Non-pigmented ciliary epithelial cell (primary cell): ENCODE data around the gene NUP210.
"Not testable (repeated sequence)": the region's sequence is repeated elsewhere in the genome, so short reads cannot be mapped to it uniquely, and the experiment has no call there.

Experiments used
- DNase-seq: peaks from one replicate; pipeline ENCODE4 v3.0.0-alpha.2; 2010; ENCODE audit warnings: low read depth

The NUP210 gene

DNA sequence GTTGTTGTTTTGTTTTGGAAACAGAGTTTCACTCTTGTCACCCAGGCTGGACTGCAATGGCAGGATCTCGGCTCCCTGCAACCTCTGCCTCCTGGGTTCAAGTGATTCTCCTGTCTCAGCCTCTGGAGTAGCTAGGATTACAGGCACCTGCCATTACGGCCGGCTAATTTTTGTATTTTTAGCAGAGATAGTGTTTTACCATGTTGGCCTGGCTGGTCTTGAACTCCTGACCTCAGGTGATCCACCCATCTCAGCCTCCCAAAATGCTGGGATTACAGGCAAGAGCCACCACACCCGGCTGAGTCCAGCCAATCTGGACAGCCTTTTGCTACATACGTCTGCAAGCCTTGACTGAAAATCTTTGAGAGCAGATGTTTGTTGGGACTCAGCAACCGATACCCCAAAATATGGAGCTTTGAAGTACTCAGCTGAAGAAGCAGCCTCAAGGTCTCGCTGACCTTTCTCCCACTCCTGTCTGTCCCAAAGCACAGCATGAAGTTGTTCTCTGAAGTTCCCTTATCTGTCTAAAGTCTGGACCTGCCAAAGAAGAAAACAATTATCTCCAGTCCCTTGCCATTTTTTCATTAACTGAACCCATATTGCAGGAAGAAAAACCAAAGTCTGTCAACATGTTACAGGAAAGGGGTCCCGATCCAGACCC lies 9.6 kb upstream of the NUP210 start:
- no peak for DNase-seq

DNA sequence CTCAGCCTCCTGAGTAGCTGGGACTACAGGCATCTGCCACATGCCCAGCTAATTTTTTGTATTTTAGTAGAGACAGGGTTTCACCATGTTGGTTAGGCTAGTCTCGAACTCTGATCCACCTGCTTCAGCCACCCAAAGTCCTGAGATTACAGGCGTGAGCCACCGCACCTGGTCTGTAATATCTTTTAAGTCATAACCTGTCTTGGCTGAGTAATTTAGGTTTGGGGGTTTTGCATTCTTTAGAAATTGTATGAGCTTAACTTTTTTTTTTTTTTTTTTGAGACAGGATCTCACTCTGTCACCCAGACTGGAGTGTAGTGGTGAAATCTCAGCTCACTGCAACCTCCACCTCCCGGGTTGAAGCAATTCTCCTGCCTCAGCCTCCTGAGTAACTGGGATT lies 8.6 kb upstream of the NUP210 start:
- not testable (repeated sequence) for DNase-seq

DNA sequence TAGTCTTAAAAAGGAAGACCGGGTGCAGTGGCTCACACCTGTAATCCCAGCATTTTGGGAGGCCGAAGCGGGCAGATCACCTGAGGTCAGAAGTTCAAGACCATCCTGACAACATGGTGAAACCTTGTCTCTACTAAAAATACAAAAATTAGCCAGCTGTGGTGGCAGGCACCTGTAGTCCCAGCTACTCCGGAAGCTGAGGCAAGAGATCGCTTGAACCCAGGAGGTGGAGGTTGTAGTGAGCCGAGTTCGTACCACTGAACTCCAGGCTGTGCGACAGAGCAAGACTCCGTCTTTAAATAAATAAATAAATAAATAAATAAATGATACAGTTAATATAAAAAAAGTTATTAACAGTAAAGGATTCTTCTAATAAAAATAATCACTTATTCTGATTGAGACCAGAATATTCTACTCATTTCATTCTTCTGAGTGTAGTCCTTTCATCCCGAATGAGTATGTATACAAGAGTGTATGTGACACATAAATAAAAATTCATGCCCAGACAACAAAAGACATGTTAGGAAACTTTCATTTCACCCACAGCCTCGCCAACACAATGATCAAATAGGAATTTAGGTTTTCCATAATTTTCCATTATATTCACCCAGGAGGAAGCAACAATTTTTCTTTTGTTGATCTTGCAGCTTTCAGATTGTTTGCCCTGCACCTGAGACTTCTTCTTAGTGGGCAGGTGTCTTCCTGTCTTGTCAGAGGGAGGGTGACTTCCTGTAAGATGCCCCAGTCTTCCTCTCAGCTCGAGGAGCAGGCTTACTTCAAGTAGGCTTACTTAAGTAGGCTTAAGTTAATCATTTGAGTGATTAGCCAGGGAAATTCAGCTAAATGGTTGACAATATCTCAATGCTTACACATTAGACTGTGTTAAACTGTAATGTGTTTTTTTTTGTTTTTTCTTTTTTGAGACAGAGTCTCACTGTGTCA lies 7.8 kb upstream of the NUP210 start:
- DNase-seq: no peak

DNA sequence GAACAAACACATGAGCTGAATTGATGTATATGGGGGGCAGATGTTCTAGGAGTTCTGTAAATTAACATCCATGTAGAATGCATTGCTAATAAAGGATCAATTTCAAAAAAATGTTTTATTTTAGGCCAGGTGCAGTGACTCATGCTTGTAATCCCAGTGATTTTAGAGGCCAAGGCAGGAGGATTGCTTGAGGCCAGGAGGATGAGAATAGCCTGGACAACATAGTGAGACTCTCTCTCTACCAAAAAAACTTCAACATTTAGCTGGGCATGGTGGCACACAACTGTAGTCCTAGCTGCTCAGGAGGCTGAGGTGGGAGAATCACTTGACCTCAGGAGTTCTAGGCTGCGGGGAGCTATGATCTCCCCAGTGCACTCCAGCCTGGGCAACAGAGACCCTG lies 6.5 kb upstream of the NUP210 start:
- DNase-seq: no peak

DNA sequence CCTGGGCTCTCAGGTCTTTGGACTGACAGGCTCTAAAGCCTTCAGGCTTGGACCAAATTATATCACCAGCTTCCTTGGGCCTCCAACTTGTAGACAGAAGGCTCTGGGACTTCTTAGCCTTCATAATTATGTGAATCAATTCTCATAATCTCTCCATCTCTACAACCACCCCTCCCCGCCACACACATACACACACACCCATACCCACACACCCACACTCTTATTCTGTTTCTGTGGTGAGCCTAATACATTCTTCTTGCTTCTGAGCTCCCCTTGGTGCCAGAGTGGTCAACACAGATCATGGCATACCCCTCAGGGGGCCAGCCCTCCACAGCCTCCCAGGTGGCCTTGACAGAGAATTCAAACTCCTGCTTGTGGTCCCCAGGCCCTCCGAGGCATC lies 5.6 kb upstream of the NUP210 start:
- no peak for DNase-seq

DNA sequence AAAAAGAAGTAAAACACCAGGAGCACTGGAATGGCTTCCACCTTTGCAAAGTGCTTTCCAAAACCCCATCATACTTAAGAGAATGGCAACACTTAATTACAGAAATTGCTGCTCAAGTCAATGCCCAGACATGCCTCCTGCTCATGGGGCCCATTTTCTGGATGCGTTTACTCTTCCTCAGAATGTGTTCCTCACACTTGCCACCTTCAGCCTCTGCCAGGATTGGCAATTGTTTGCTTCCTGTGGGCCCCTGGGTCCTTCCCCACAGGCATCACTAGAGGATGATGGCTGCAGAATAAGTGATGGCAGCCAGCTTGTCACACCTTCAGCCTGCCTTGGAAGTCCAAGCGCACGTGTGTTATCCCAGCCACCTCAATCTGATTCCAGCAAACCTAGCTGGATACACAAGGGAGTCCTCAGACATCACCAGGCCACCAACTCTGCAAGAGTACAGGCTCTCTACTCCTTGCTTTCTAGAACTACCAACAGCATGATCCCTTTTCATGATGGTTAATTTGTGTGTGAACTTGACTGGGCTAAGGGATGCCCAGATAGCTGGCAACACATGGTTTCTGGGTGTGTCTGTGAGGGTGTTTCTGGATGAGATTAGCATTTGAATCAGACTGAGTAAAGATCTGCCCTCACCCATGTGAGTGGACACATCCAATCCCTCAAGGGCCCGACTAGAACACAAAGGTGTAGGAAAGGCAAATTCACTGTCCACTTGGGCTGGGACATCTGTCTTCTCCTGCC lies 4.9 kb upstream of the NUP210 start:
- DNase-seq: no peak

DNA sequence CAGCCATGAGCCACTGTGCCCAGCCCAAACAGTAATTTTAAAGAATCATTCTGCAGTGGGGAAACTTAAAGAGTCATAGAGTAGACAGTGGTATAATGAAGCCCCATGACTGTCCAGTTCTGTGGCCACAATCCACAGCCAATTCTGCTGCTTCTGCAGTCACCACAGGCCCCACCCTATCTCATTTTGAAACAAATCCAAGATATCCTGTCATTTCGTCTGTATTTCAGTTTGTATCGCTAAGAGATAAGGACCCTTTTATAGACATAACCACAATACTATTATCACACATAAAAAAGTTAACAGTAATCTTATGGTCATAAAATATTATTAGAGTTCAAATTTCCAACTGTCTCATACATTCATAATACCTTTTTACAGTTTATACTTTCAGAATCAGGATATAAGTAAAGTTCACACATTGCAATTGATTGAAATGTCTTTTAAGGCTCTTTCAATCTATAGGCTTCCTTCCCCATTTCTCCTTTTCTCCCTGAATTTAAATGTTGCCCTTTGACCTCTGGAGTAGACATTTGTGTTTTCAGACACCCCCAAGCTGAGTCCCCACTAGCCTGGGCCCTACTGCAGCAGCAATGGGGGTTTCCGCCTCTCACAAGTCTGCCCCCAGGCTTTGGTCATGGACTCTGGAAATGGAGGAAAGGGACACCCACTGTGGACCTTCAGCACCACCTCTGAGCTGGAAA lies 4.2 kb upstream of the NUP210 start:
- no peak for DNase-seq

DNA sequence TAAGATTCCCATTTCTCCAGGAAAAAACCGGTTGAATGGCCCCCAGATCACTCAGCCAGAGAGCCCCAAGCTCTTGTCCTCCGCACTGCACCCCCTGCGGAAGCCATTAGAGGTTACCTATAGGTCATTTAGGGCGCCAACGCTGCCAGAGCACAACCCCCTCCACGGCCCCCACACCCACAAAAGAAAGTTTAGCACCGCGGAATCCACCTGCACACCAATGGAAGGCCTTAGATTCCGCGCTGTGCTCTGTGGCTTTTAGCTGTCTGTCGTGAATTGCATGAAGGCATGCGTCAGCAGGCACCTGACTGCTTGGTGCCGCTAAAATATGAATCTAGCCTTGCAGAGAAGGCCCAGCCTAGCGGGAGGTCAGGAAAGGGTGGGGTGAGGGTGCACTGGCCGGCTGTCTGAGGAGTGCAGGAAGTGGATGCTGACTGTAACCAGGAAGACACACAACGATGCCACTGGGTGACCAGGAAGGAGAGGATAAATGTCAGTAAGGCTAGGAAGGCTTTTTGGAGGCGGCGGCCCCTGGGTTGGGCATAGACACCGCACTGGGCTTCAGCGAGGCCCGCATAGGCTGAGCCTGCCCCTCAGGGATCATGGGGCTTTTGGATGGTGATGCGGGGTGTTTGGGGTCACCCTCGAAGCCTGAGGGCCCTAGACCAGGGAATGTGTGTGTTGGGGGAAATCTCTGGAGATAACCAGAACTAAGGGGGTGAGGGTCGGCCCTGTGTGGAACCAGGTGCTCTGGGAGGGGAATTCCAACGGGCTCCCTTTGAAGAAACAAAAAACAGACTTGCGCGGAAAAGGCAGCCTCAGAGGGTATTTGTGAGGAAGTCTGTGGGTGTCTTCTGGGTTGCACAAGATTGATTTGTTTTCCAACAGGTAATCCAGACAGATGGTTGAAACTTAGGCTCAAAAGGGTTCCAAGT lies 976 bp upstream of the NUP210 start:
- no peak for DNase-seq

DNA sequence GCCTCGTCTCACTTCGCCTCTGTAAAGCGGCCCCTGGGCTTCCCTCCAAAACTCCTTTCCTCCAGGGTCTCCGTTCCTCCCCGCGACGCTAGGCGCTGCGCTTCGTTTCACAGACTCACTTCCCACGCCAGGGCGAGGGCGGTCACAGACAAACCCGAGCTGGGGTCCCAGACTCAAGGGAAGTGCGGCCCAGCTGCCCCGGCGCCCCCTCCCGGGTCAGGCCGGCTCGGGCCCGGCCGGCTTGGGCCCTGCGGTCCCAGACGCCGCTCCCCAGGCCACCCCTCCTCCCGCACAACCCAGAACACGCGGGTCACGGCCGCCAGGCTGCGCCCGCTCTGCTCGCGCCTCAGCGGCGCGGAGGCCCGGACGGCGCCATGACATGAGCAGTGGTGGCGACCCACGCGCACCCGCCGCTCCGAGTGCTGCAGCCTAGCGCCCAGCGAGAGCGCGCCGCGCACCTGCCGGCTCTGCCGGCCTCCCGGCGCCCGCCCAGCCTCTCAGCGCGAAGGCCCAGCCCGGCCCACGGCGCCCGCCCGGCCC lies 547 bp downstream of the NUP210 start:
- no peak for DNase-seq

DNA sequence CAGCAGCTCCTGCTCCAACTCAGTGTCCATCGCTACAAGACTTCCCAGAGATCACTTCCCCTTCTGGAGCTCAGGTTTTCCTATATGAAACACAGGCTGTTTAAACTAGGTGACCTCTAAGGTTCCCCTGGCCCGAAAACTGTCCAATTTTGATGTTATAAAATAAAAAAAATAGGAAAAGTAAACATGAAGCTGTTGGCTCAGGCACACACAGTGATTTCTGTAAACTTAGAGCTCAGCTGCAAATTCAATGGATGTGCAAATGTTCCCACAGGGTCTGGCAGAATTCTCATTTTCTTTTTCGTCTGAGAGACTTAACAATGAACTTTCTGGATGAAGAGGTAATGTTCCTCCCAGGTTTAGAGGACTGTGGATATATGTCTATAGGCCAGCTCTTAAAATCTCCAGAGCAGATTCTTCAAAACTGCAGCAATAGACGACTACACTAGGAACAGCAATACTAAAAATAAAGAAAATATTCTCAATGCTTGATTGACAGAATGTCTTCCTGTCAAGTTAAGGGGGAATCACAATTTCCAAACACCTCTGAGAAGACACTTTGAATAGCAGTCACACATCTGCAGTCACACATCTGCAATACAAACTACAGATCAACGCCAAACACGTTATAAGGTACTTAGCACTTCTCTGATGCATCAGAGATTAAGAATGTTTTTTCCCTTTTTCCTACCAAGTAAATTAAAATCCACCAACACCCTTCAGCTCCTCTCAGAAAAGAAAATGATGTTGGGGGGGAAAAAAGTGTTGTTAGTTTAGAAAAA lies 2.8 kb downstream of the NUP210 start:
- DNase-seq: no peak

DNA sequence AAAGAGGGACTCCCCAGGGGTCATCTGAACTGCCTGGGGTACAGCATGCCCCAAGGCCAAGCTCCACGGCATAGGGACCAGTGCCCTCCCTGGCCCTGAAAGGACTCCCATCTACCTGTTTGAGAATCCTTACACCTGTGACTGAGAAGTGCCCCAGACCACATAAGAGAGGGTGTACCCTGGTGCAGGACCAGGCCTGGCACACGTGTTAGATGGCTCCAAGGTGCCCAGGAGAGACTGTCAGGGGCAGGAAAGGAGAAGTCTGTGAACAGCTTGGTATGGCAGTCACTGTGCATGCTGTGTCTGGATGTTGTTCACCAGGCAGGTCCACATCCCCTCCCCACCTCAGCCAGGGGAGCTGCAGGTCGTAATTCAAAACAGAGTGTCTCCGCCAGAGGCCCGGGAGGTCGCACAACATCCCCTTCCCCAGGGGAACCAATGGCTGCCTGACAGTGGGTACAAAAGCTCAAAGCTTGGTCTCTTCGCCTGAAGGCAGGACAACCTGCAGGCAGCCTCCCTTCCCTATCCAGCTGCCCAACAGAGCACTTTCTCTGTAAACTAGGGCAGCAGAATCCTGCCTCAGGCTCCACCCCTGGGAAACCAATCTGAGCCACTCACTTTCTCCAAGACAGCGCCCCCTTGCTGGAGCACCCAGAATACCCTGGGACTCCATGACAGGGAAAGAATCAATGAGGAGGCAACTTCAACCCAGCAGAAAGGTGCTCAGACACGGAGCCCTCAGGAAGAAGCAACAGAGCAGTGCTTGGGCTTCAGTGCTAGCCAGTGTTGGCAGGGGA lies 3.9 kb downstream of the NUP210 start:
- no peak for DNase-seq

DNA sequence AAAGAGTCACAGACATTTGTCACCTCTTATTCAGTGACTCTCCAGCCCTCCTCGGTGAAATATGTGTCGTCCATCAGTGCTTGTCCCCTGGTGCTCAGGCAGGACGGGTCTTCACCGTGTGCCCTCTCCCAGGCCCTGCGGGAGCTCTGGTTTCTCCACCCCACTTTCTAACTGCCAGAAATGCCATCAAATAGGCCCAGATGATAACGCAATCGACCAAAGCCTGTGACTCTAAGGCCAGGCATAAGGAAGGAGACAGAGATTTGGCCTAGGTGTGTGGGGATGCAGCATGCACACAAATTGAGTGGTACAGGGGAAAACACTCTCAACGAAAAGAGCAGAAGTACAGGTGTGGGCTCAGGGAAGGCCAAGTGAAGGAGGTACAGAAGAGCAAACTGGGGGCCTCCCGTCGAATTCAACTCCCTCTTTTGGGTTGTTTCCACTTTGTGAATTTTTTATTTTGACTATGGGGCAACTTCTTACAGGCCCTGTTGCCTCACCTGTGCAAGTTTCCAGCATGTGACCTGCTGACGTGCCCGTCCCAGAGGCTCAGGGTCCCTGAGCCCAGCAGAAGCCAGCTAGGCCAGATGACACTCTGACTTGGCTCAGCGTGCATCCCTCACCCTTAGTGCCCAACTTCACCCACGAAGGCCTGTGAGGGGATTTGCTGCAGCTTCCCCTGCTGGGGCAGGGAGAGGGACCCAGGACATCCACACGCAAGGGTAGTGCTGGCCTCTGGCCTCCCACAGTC lies 4.7 kb downstream of the NUP210 start:
- DNase-seq: no peak

DNA sequence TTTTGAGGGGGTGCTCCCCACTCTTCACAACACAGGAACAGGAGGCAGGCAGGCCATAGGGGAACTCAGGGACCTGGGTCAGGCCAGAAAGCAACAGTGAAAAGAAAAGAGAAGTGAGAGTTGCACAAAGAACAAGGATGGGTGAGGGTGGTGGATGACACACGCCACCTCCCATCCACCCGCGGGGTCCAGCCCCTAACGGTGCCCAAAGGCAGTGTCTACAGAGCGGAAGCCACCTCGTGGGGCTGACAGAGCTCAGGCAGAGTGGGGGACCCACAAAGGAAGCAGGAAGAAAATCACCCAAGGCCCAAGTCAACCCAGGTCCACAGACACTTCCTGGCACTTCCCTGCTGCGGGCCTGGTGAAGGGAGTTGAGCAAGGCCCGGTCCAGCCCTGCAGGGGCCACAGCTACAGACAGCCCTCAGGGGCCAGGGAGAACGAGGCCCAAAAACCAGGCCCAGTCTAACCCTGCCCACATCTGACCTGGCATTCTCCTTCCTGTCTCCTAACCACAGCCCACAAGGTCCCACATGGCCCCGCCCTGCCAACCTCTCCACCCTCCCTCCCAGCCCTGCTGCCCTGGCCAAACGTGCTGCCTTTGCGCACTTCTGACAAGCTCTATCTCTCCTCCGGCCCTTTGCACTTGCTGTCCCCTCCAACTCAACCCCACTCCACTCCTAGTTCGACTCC lies 5.9 kb downstream of the NUP210 start:
- DNase-seq: no peak

DNA sequence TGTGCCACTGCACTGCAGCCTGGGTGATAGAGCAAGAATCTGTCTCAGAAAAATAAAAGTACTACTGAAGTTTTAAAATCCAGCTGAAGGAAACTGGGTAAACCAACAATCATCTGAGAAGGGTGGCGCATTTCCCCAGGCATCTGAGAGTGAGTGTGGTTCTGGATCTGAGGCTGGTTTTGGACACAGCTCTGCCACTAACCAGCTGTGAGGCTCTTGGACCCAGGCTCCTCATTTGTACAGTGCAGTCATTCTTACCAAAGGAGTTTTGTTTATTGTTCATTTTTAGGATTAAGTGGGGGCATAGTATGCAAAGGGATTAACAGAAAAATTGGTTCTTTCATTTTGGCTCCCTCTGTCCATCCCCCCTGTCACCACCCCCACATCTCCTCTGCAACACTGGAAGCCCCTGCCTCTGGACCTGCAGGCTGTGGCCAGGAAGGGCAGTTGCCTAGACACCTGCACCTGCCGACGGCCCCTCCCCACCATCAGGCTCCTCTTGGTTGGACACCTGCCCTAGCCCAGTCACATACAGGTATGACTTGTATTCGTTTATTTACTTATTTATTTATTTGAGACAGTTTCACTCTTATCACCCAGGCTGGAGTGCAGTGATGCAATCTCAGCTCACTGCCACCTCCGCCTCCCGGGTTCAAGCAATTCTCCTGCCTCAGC lies 8.8 kb downstream of the NUP210 start:
- DNase-seq: no peak

DNA sequence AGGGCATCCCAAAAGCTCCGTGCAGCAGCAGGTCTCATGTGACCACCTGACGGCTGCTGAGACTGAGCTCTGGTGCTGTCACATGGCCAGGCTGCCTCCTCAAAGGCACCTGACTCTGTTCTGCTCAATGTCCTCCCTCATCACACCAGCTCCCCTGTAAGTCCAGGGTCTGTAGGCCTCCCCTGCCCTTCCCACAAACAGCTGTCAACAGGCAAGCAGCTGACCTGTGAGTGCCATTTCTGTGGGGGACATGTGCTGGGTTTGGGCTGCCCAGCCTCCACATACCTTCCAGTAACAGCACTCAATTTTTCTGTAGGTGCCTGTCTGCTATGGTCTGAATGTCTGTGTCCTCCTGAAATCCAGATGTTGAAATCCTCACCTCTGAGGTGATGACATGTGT lies 11.2 kb downstream of the NUP210 start:
- DNase-seq: no peak

DNA sequence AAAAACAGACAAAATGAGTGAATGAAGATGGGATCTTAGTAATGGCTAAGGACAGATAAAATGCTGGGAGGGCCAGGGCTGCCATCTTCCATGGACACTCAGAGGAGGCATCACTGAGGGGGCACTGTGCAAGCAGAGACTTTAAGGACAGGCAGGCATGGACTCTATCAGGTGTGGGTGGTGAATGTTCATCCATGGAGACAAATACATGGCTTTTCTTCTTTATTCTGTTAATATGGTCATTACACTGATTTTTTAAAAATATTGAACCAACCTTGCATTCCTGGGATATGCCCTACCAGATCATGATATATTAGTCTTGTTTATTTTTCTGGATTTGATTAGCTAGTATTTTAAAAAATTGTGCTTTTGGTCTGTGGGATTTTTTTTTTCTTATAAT lies 12.2 kb downstream of the NUP210 start:
- no peak for DNase-seq

DNA sequence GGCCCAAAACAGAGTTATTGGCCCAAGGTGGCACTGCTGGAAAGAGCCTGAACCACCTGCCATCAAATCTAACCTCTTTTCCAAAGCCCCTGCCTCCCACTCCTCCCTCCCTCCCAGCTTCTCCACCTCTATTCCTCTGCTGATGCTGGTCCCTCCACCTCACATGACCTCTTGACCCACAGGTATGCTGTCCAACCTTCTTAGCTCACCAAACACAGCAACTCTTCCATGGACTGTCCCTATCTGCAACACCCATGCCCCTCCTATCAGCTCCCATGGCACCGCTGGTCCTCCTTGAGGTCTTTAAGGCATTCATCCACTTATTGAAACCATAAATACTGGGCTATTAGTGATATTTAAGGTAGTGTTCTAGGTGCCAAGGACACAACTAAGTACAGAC lies 12.6 kb downstream of the NUP210 start:
- no peak for DNase-seq
